GM12878 (cell line): Measurements from ENCODE around the gene TICRR.

Source experiments
- BACH1 ChIP-seq: fragments of 450-650 bp; IDR thresholded peaks from 2 replicates; pipeline ENCODE4 v1.6.1; 2017; ENCODE audit warnings: mild to moderate bottlenecking, borderline replicate concordance
- CEBPZ ChIP-seq: fragments of 150-350 bp; IDR thresholded peaks from 2 replicates; pipeline ENCODE4 v1.6.1; 2016; ENCODE audit warnings: low read depth, low read length
- CHD2 ChIP-seq: IDR thresholded peaks from 2 replicates; pipeline ENCODE4 v1.6.1; 2011; ENCODE audit warnings: low read depth, low read length, improper control_type of control experiment, borderline replicate concordance
- POLR2A ChIP-seq: IDR thresholded peaks from 2 replicates; pipeline ENCODE4 v1.6.1; 2011; ENCODE audit warnings: low read depth, mild to moderate bottlenecking, low read length
- POLR2AphosphoS5 ChIP-seq: IDR thresholded peaks from 2 replicates; pipeline ENCODE4 v1.6.1; 2011; ENCODE audit warnings: mild to moderate bottlenecking, low read length, inconsistent platforms
- SPI1 ChIP-seq: IDR thresholded peaks from 2 replicates; pipeline ENCODE4 v1.6.1; 2011; ENCODE audit warnings: low read depth, mild to moderate bottlenecking, low read length, moderate library complexity, borderline replicate concordance; ENCODE audit not compliant: insufficient read depth
- STAT1 ChIP-seq: fragments of 450-650 bp; conservative IDR thresholded peaks from 2 replicates; pipeline ENCODE4 v1.6.1; 2014; ENCODE audit warnings: antibody characterized with exemption, mild to moderate bottlenecking
- TAF1 ChIP-seq: IDR thresholded peaks from 2 replicates; pipeline ENCODE4 v1.6.1; 2011; ENCODE audit warnings: mild to moderate bottlenecking, low read depth, low read length, borderline replicate concordance
- ZBED1 ChIP-seq: IDR thresholded peaks from 2 replicates; pipeline ENCODE4 v1.6.1; 2016; ENCODE audit warnings: borderline replicate concordance
- TF ChIP-seq, protein P1 (sequence below), 3 experiments: IDR thresholded peaks in 2 of 3; conservative IDR thresholded peaks in 1 of 3; 2 replicates each; pipeline ENCODE4 v1.5.1; 2011; ENCODE audit warnings: low read depth in 3 of 3, low read length in 3 of 3, mild to moderate bottlenecking in 3 of 3, control low read depth in 2 of 3, moderate library complexity in 2 of 3, inconsistent platforms in 1 of 3, mixed read lengths in 1 of 3; ENCODE audit not compliant: control insufficient read depth in 2 of 3, insufficient read depth in 1 of 3; ENCODE audit errors: extremely low read depth in 1 of 3
- TF ChIP-seq, protein P2 (sequence below): IDR thresholded peaks from 2 replicates; pipeline ENCODE4 v1.6.1; 2012; ENCODE audit warnings: mild to moderate bottlenecking, low read depth, low read length
- TF ChIP-seq, protein P3 (sequence below): IDR thresholded peaks from 2 replicates; pipeline ENCODE4 v1.6.1; 2012; ENCODE audit warnings: low read depth, low read length, improper control_type of control experiment

- TF ChIP-seq SPI1 (no peak), POLR2A (no peak), CEBPZ (no peak), CHD2 (no peak), BACH1 (no peak), ZBED1 (no peak), STAT1 (no peak), TAF1 (no peak), POLR2AphosphoS5 (no peak)
- TF ChIP-seq, protein P1, sequence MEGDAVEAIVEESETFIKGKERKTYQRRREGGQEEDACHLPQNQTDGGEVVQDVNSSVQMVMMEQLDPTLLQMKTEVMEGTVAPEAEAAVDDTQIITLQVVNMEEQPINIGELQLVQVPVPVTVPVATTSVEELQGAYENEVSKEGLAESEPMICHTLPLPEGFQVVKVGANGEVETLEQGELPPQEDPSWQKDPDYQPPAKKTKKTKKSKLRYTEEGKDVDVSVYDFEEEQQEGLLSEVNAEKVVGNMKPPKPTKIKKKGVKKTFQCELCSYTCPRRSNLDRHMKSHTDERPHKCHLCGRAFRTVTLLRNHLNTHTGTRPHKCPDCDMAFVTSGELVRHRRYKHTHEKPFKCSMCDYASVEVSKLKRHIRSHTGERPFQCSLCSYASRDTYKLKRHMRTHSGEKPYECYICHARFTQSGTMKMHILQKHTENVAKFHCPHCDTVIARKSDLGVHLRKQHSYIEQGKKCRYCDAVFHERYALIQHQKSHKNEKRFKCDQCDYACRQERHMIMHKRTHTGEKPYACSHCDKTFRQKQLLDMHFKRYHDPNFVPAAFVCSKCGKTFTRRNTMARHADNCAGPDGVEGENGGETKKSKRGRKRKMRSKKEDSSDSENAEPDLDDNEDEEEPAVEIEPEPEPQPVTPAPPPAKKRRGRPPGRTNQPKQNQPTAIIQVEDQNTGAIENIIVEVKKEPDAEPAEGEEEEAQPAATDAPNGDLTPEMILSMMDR (IDR thresholded peaks at IDR 0.05 in 2 of 3, conservative IDR thresholded peaks at IDR 0.05 in 1 of 3; ENCODE audit: control insufficient read depth in 2 of 3, extremely low read depth in 1 of 3, insufficient read depth in 1 of 3, low read depth in 3 of 3, low read length in 3 of 3), result no peak
- TF ChIP-seq, protein P2, sequence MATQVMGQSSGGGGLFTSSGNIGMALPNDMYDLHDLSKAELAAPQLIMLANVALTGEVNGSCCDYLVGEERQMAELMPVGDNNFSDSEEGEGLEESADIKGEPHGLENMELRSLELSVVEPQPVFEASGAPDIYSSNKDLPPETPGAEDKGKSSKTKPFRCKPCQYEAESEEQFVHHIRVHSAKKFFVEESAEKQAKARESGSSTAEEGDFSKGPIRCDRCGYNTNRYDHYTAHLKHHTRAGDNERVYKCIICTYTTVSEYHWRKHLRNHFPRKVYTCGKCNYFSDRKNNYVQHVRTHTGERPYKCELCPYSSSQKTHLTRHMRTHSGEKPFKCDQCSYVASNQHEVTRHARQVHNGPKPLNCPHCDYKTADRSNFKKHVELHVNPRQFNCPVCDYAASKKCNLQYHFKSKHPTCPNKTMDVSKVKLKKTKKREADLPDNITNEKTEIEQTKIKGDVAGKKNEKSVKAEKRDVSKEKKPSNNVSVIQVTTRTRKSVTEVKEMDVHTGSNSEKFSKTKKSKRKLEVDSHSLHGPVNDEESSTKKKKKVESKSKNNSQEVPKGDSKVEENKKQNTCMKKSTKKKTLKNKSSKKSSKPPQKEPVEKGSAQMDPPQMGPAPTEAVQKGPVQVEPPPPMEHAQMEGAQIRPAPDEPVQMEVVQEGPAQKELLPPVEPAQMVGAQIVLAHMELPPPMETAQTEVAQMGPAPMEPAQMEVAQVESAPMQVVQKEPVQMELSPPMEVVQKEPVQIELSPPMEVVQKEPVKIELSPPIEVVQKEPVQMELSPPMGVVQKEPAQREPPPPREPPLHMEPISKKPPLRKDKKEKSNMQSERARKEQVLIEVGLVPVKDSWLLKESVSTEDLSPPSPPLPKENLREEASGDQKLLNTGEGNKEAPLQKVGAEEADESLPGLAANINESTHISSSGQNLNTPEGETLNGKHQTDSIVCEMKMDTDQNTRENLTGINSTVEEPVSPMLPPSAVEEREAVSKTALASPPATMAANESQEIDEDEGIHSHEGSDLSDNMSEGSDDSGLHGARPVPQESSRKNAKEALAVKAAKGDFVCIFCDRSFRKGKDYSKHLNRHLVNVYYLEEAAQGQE, result no peak
- TF ChIP-seq, protein P3, sequence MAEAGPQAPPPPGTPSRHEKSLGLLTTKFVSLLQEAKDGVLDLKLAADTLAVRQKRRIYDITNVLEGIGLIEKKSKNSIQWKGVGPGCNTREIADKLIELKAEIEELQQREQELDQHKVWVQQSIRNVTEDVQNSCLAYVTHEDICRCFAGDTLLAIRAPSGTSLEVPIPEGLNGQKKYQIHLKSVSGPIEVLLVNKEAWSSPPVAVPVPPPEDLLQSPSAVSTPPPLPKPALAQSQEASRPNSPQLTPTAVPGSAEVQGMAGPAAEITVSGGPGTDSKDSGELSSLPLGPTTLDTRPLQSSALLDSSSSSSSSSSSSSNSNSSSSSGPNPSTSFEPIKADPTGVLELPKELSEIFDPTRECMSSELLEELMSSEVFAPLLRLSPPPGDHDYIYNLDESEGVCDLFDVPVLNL, result no peak
Measured at GRCh38 chr15:89666858-89667705, 91.8 kb downstream of the TICRR start.
